A673 (cell line): ENCODE measurements around the gene PSD2. TPM values are rescaled to one million over a fixed set of nuclear protein-coding genes. Genes with fewer than 3 reads are reported as not detected.

Experiments used
- BruUV-seq: library from RNA; stranded (reverse); fragments of 400-500 nt; replicated peaks from 2 replicates; lab custom pipeline; 2021; lab: Mats Ljungman, UMichigan
- CTCF ChIA-PET: fragments of 300-600 bp; sonication (Branson Sonifier 250); formaldehyde crosslinking; loops from one replicate; lab custom pipeline; 2022; ENCODE audit warnings: antibody characterized with exemption; lab: Charles Lee
- POLR2A ChIA-PET: fragments of 300-600 bp; sonication (Branson Sonifier 250); formaldehyde crosslinking; loops from one replicate; lab custom pipeline; 2022; ENCODE audit warnings: antibody characterized with exemption; ENCODE audit not compliant: low non-redundant PET; lab: Charles Lee
- DNase-seq: peaks from one replicate; pipeline ENCODE4 v3.0.0-alpha.2; 2015; ENCODE audit warnings: low spot score
- H3K27ac ChIP-seq: fragments of 200-600 bp; sonication (generic); 2 replicates; pipeline ENCODE4 v1.5.1; 2016; ENCODE audit warnings: mixed run types, low read depth, mild to moderate bottlenecking, mixed read lengths, antibody characterized with exemption, low read length; ENCODE audit not compliant: poor library complexity, severe bottlenecking
- H3K27me3 ChIP-seq: fragments of 200-600 bp; sonication (generic); replicated peaks from 2 replicates; pipeline ENCODE4 v1.6.1; 2017; ENCODE audit warnings: mixed run types, low read depth, mild to moderate bottlenecking, mixed read lengths, antibody characterized with exemption, low read length; ENCODE audit not compliant: insufficient read depth, poor library complexity
- H3K36me3 ChIP-seq: fragments of 200-600 bp; sonication (generic); 2 replicates; pipeline ENCODE4 v1.6.1; 2016; ENCODE audit warnings: mixed run types, mild to moderate bottlenecking, mixed read lengths, antibody characterized with exemption, low read length; ENCODE audit not compliant: insufficient read depth, poor library complexity, severe bottlenecking
- H3K4me1 ChIP-seq: fragments of 200-600 bp; sonication (generic); 2 replicates; pipeline ENCODE4 v1.6.1; 2017; ENCODE audit warnings: mixed run types, mild to moderate bottlenecking, mixed read lengths, antibody characterized with exemption, low read length; ENCODE audit not compliant: insufficient read depth, poor library complexity, severe bottlenecking
- H3K4me3 ChIP-seq: fragments of 200-600 bp; sonication (generic); 2 replicates; pipeline ENCODE4 v1.5.1; 2016; ENCODE audit warnings: low read depth, mixed run types, mild to moderate bottlenecking, mixed read lengths, low read length; ENCODE audit not compliant: poor library complexity, severe bottlenecking
- H3K9me3 ChIP-seq: fragments of 200-600 bp; sonication (generic); 2 replicates; pipeline ENCODE4 v1.6.1; 2016; ENCODE audit warnings: mixed run types, low read depth, mild to moderate bottlenecking, mixed read lengths, antibody characterized with exemption, low read length; ENCODE audit not compliant: poor library complexity, severe bottlenecking
- EZH2 ChIP-seq: fragments of 200-600 bp; sonication (generic); IDR thresholded peaks from 2 replicates; pipeline ENCODE4 v1.6.1; 2017; ENCODE audit warnings: borderline replicate concordance, low read depth, mild to moderate bottlenecking, mixed read lengths, antibody characterized with exemption, low read length; ENCODE audit not compliant: poor library complexity, severe bottlenecking
- intact Hi-C: fragments of 100-400 bp; cut with micrococcal nuclease; formaldehyde crosslinking; loops from one replicate; pipeline ENCODE4 v1.10.0; 2022; ENCODE audit not compliant: unreplicated experiment
- total RNA-seq: library from RNA; stranded (reverse); gene quantifications from 2 replicates; pipeline ENCODE4 v1.2.3, GENCODE V29; 2021
- TF ChIP-seq, protein P1 (sequence below): fragments of 300-800, 200-600 bp; sonication (generic); conservative IDR thresholded peaks from 2 replicates; pipeline ENCODE4 v1.5.1; 2017; ENCODE audit warnings: low read depth, mild to moderate bottlenecking, antibody characterized with exemption, low read length, moderate library complexity, mixed read lengths

Gene PSD2
- total RNA-seq, 1 experiment from 2014 or later, result 0.26 TPM

DNA sequence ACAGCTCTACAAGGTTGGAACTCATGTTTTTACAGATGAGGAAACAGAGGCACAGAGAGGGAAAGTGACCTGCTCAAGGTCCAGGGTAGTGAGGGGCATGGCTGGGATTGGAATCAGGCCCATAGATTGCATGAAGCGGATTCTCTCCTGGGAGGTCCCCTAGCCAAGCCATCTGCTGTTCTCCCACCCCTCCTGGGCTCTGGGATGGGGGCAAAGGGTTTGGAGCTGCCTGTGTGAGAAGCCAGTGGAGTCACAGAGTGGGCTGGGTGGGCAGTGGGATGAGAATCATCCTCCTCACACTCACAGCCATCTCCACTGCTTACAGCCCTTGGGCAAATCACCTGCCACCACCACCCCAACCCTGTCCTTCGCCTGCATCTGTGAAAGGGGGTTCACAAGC is 38.6 kb upstream of the PSD2 start:
- intact Hi-C loops, result no loop called here
- DNase-seq, result no peak
- H3K36me3 ChIP-seq, result no peaks in the 10 kb centered on the region
- no peaks in the 10 kb centered on the region for H3K27me3 ChIP-seq
- peaks cover 23% of the 10 kb centered on the region for H3K4me1 ChIP-seq
- H3K4me3 ChIP-seq, result no peak overlapping the region
- ChIA-PET CTCF (interaction anchor here (0.8 kb wide), 1 partner anchor 30 kb away, joined by 3 read pairs; no protein-coding TSS in a partner anchor), POLR2A (no interaction called here)
- no peak overlapping the region for H3K27ac ChIP-seq
- TF ChIP-seq, protein P1, sequence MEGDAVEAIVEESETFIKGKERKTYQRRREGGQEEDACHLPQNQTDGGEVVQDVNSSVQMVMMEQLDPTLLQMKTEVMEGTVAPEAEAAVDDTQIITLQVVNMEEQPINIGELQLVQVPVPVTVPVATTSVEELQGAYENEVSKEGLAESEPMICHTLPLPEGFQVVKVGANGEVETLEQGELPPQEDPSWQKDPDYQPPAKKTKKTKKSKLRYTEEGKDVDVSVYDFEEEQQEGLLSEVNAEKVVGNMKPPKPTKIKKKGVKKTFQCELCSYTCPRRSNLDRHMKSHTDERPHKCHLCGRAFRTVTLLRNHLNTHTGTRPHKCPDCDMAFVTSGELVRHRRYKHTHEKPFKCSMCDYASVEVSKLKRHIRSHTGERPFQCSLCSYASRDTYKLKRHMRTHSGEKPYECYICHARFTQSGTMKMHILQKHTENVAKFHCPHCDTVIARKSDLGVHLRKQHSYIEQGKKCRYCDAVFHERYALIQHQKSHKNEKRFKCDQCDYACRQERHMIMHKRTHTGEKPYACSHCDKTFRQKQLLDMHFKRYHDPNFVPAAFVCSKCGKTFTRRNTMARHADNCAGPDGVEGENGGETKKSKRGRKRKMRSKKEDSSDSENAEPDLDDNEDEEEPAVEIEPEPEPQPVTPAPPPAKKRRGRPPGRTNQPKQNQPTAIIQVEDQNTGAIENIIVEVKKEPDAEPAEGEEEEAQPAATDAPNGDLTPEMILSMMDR, result no peak
- no peak for TF ChIP-seq EZH2
- H3K9me3 ChIP-seq, result no peaks in the 10 kb centered on the region
- no TSS peak for BruUV-seq

DNA sequence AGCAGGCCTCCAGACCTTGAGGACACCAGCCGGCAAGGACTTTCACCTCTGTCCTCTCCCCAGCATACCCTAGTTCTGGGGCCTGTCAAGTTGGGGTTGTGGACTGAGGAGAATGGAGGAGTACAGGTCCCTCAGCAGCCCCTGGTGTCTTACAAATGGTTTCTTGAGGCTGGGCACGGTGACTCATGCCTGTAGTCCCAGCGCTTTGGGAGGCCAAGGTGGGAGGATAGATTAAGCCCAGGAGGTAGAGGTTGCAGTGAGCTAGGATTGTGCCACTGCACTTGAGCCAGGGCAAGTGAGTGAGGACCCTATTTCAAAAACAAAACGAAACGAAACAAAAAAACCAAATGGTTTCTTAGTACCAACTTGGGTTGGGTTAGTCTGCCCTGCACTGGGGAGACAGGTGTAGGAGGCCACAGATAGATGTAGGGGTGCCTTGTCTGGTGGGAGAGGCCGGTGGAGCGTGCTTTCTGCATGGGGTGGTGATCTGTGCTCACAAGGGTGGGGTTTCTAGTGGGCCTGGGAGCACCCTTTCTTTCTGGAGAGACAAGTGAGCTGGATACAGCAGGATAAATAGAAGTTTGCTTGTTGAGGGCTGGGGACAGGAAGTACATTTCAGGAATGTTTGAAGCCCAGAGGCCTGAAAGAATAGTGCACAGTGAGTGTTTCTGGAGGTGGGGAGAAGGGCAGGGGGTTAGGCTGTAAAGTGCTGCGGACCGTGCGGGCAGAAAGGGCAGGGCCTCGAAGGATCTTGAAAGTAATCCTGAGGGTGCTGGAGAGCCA is 37.7 kb upstream of the PSD2 start:
- H3K4me3 ChIP-seq, result no peak overlapping the region
- ChIA-PET POLR2A (no interaction called here), CTCF (no interaction called here)
- no peaks in the 10 kb centered on the region for H3K27me3 ChIP-seq
- intact Hi-C loops, result no loop called here
- H3K36me3 ChIP-seq, result no peaks in the 10 kb centered on the region
- no peaks in the 10 kb centered on the region for H3K9me3 ChIP-seq
- H3K27ac ChIP-seq, result no peak overlapping the region
- no peak for DNase-seq
- BruUV-seq, result no TSS peak
- TF ChIP-seq EZH2, result no peak
- TF ChIP-seq, protein P1, result no peak
- H3K4me1 ChIP-seq, result peaks cover 16% of the 10 kb centered on the region

DNA sequence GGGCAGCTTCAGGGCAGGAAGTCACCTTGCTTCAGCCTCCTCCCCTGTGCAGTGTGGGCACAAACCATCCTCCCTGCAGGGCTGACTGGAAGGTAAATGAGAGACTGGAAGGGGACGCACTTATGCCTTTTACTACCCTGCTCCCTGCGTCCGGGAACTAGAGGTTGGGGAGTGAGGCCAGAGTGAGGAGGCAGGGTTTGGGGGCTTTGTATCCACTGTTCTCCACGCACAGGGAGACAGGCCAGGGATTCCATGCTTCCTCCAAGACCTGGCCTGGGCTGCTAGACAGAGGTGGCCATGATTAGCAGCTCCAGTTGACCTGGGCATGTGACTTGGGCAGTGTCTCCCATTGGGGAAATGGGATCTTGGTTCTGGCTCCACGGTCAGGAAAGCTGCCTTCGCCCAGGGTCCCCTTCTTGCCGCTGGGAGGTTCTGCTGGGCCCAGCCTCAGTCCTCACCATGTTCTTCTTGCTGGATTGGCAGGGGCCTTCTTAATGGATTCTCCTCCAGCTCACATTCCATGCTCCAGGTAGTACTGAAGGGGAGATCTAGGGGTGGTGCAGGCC is 37.0 kb upstream of the PSD2 start:
- peaks cover 12% of the 10 kb centered on the region for H3K4me1 ChIP-seq
- ChIA-PET POLR2A (no interaction called here), CTCF (no interaction called here)
- DNase-seq, result no peak
- no peak overlapping the region for H3K4me3 ChIP-seq
- no peaks in the 10 kb centered on the region for H3K9me3 ChIP-seq
- no peaks in the 10 kb centered on the region for H3K27me3 ChIP-seq
- no peak overlapping the region for H3K27ac ChIP-seq
- intact Hi-C loops, result no loop called here
- TF ChIP-seq EZH2, result no peak
- BruUV-seq, result no TSS peak
- no peaks in the 10 kb centered on the region for H3K36me3 ChIP-seq
